Endothelial cell of umbilical vein (primary cell): Measurements from ENCODE around the gene NPPB. TPM values are rescaled to one million over a fixed set of nuclear protein-coding genes. Genes with fewer than 3 reads are reported as not detected.

Experiments used
- BruUV-seq: library from RNA; stranded (reverse); fragments of 400-500 nt; replicated peaks from 2 replicates; lab custom pipeline; 2021; lab: Mats Ljungman, UMichigan
- CTCF ChIA-PET: fragments of 300-600, 350-600 bp; sonication (Branson Sonifier 250); formaldehyde crosslinking; loops from one replicate; lab custom pipeline; 2021; ENCODE audit warnings: antibody characterized with exemption, inconsistent platforms; lab: Charles Lee
- POLR2A ChIA-PET: fragments of 300-600, 350-600 bp; sonication (Branson Sonifier 250); formaldehyde crosslinking; loops from one replicate; lab custom pipeline; 2021; ENCODE audit warnings: antibody characterized with exemption, inconsistent platforms; lab: Charles Lee
- DNase-seq: peaks from one replicate; pipeline ENCODE4 v3.0.0-alpha.2; 2011; ENCODE audit warnings: low read depth, low spot score
- FAIRE-seq: peaks from 2 replicates; lab custom pipeline; 2011; peaks lifted over from hg19 to GRCh38; lab: Jason Lieb, UNC
- H2AFZ ChIP-seq: 2 replicates; pipeline ENCODE4 v1.6.0; 2012; ENCODE audit warnings: low read depth, low read length, control low read depth, inconsistent platforms
- H3K27ac ChIP-seq: 2 replicates; pipeline ENCODE4 v1.5.1; 2011; ENCODE audit warnings: low read depth, mild to moderate bottlenecking, control low read depth, low read length, moderate library complexity; ENCODE audit not compliant: insufficient read depth
- H3K27me3 ChIP-seq, 2 experiments: 2 replicates each; pipeline versions ENCODE4 v1.6.0 to v1.6.1; 2011; ENCODE audit warnings: low read length in 2 of 2, mixed read lengths in 1 of 2; ENCODE audit not compliant: control insufficient read depth in 2 of 2, insufficient read depth in 2 of 2
- H3K36me3 ChIP-seq, 2 experiments: 2 replicates in 1 of 2; 3 replicates in 1 of 2; pipeline ENCODE4 v1.5.1; 2011; ENCODE audit warnings: low read length in 2 of 2, mild to moderate bottlenecking in 1 of 2, moderate library complexity in 1 of 2; ENCODE audit not compliant: control insufficient read depth in 2 of 2, insufficient read depth in 2 of 2; ENCODE audit errors: extremely low read depth in 1 of 2
- H3K4me1 ChIP-seq: 3 replicates; pipeline ENCODE4 v1.5.1; 2011; ENCODE audit warnings: mild to moderate bottlenecking, low read length; ENCODE audit not compliant: control insufficient read depth, insufficient read depth; ENCODE audit errors: extremely low read depth
- H3K4me2 ChIP-seq: 2 replicates; pipeline ENCODE4 v1.6.1; 2011; ENCODE audit warnings: low read length, control low read depth, mixed read lengths; ENCODE audit not compliant: insufficient read depth
- H3K4me3 ChIP-seq, 3 experiments: fragments of 200-600 bp in 1 of 3; sonication (generic), shearing (Covaris generic) in 1 of 3; replicated peaks in 1 of 3; 2 replicates each; pipeline ENCODE4 v1.5.1; 2011 to 2016; ENCODE audit warnings: control low read depth in 3 of 3, low read length in 3 of 3, mild to moderate bottlenecking in 2 of 3, inconsistent platforms in 1 of 3, low read depth in 1 of 3, moderate library complexity in 1 of 3; ENCODE audit not compliant: insufficient read depth in 1 of 3
- H3K79me2 ChIP-seq: 2 replicates; pipeline ENCODE4 v1.6.0; 2012; ENCODE audit warnings: low read length, inconsistent platforms; ENCODE audit not compliant: control insufficient read depth, insufficient read depth
- H3K9ac ChIP-seq: replicated peaks from 2 replicates; pipeline ENCODE3; 2011; ENCODE audit warnings: low read length, control low read depth; ENCODE audit not compliant: insufficient read depth; ENCODE audit errors: extremely low read depth
- H3K9me1 ChIP-seq: replicated peaks from 3 replicates; pipeline ENCODE4 v1.6.0; 2011; ENCODE audit warnings: mild to moderate bottlenecking, low read length; ENCODE audit not compliant: control insufficient read depth, insufficient read depth; ENCODE audit errors: extremely low read depth
- H3K9me3 ChIP-seq: replicated peaks from 2 replicates; pipeline ENCODE4 v1.5.1; 2012; ENCODE audit warnings: low read length, inconsistent platforms; ENCODE audit not compliant: control insufficient read depth, insufficient read depth
- H4K20me1 ChIP-seq: replicated peaks from 2 replicates; pipeline ENCODE3; 2011; ENCODE audit warnings: mild to moderate bottlenecking, low read length; ENCODE audit not compliant: control insufficient read depth, insufficient read depth; ENCODE audit errors: extremely low read depth
- CTCF ChIP-seq, 2 donors: IDR thresholded peaks; 1 replicate in 1 of 2; 2 replicates in 1 of 2; pipeline ENCODE4 v1.5.1; 2011; ENCODE audit warnings: low read length in 2 of 2, mild to moderate bottlenecking in 2 of 2, moderate library complexity in 2 of 2, control low read depth in 1 of 2, inconsistent platforms in 1 of 2, low read depth in 1 of 2; ENCODE audit not compliant: insufficient read depth in 1 of 2; ENCODE audit errors: extremely low read depth in 1 of 2
- EZH2 ChIP-seq: IDR thresholded peaks from 2 replicates; pipeline ENCODE4 v1.6.1; 2012; ENCODE audit warnings: borderline replicate concordance, low read depth, mild to moderate bottlenecking, moderate library complexity, low read length, inconsistent platforms; ENCODE audit not compliant: severe bottlenecking
- FOS ChIP-seq: IDR thresholded peaks from 2 replicates; pipeline ENCODE4 v1.6.1; 2011; ENCODE audit warnings: mild to moderate bottlenecking, low read length, moderate library complexity, borderline replicate concordance; ENCODE audit not compliant: insufficient read depth
- GATA2 ChIP-seq: IDR thresholded peaks from 2 replicates; pipeline ENCODE4 v1.7.0; 2011; ENCODE audit warnings: low read depth, mild to moderate bottlenecking, moderate library complexity, mixed read lengths, low read length; ENCODE audit not compliant: insufficient read length, insufficient read depth
- JUN ChIP-seq: IDR thresholded peaks from 2 replicates; pipeline ENCODE4 v1.6.1; 2011; ENCODE audit warnings: borderline replicate concordance, low read depth; ENCODE audit not compliant: insufficient read length, insufficient read depth
- MAX ChIP-seq: IDR thresholded peaks from 2 replicates; pipeline ENCODE4 v1.6.1; 2011; ENCODE audit not compliant: insufficient read depth, insufficient read length
- MYC ChIP-seq: IDR thresholded peaks from one replicate; pipeline ENCODE4 v1.6.1; 2011; ENCODE audit warnings: mild to moderate bottlenecking, low read depth, low read length
- POLR2A ChIP-seq: IDR thresholded peaks from 2 replicates; pipeline ENCODE4 v1.6.1; 2012; ENCODE audit warnings: low read depth, mild to moderate bottlenecking, control low read depth, low read length
- POLR2AphosphoS5 ChIP-seq: IDR thresholded peaks from 2 replicates; pipeline ENCODE4 v1.6.1; 2012; ENCODE audit warnings: low read depth, mild to moderate bottlenecking, control low read depth, low read length, moderate library complexity; ENCODE audit not compliant: insufficient read depth
- dilution Hi-C: fragments of 300-500 bp; cut with MboI; formaldehyde crosslinking; loops from one replicate; pipeline ENCODE4 v1.15.0; 2019; ENCODE audit warnings: low sequenced_read_pairs; ENCODE audit not compliant: extremely low pct_ligation_motif_present
- intact Hi-C: fragments of 100-400 bp; cut with micrococcal nuclease; formaldehyde crosslinking; loops from one replicate; pipeline ENCODE4 v1.10.0; 2022
- polyA plus RNA-seq, 4 experiments: library from polyadenylated mRNA; depleted of rRNA in 3 of 4; stranded (reverse) in 3 of 4; unstranded in 1 of 4; fragments of >200 nt; gene quantifications; 2 replicates each; pipeline versions ENCODE4 v1.2.1 to v1.2.3, GENCODE V29; 2011 to 2012; ENCODE audit warnings: missing spikeins in 1 of 4
- total RNA-seq: library from RNA; stranded (reverse); gene quantifications from 2 replicates; pipeline ENCODE4 v1.2.3, GENCODE V29; 2021

The NPPB gene
- total and polyA plus RNA-seq, 2 donors (not counting 3 experiments of a cell fraction or from before 2014, with no cell fraction given), result not detected

DNA sequence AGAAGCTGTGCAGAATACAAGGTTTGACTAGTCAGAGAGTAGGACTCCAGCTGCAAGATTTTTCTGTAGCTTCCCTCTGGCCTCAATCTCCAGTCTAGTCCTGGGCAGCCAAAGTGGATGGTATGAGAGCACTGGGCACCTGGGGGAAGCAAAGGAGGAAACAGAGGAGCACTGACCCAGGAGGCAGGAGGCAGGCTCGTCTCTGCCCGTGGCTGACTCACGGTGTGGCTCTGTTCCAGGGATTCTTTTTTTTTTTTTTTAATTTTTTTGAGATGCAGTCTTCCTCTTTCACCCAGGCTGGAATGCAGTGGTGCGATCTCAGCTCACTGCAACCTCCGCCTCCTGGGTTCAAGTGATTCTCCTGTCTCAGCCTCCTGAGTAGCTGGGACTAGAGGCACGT, 4.1 kb upstream of the NPPB start:
- H3K4me1 ChIP-seq, result no peaks in the 10 kb centered on the region
- H3K4me2 ChIP-seq, result no peak overlapping the region
- peak; percentile 47 for DNase-seq
- FAIRE-seq, result peak; percentile 69
- intact Hi-C loops (no loop called here), dilution Hi-C loops (no loop called here)
- peaks cover 12 to 16% of the 10 kb centered on the region in 2 experiments for H3K27me3 ChIP-seq
- ChIA-PET CTCF (interaction anchor here (0.8 to 0.9 kb wide), 2 partner anchors 10 to 826 kb away, joined by 3 to 4 read pairs; no protein-coding TSS in a partner anchor), POLR2A (no interaction called here)
- H3K27ac ChIP-seq, result no peak overlapping the region
- no peaks in the 10 kb centered on the region for H3K9me3 ChIP-seq
- H4K20me1 ChIP-seq, result no peaks in the 10 kb centered on the region
- H3K79me2 ChIP-seq, result no peaks in the 10 kb centered on the region
- no peak overlapping the region for H2AFZ ChIP-seq
- no TSS peak for BruUV-seq
- H3K9ac ChIP-seq, result no peak overlapping the region
- no peaks in the 10 kb centered on the region for H3K36me3 ChIP-seq
- no peak overlapping the region for H3K4me3 ChIP-seq
- H3K9me1 ChIP-seq, result no peaks in the 10 kb centered on the region
- no peak for TF ChIP-seq GATA2
- no peak for TF ChIP-seq CTCF (IDR thresholded peaks at IDR 0.05; ENCODE audit: extremely low read depth in 1 of 2, insufficient read depth in 1 of 2, low read depth in 1 of 2, low read length in 2 of 2)
- no peak for TF ChIP-seq JUN
- no peak for TF ChIP-seq POLR2A
- no peak for TF ChIP-seq MYC
- TF ChIP-seq MAX, result no peak
- no peak for TF ChIP-seq EZH2
- no peak for TF ChIP-seq FOS
- TF ChIP-seq POLR2AphosphoS5, result no peak
